Fibroblast of villous mesenchyme (primary cell): Measurements from ENCODE around the gene PKHD1. TPM values are rescaled to one million over a fixed set of nuclear protein-coding genes. Genes with fewer than 3 reads are reported as not detected.

Source experiments
- DNase-seq: peaks from one replicate; pipeline ENCODE4 v3.0.0-alpha.2; 2010; ENCODE audit warnings: low read depth
- H3K4me3 ChIP-seq: 2 replicates; pipeline ENCODE4 v1.5.1; 2011; ENCODE audit warnings: low read depth, mild to moderate bottlenecking, low read length
- total RNA-seq: library from RNA; depleted of rRNA; stranded (reverse); fragments of >200 nt; gene quantifications from 2 replicates; pipeline ENCODE4 v1.2.3, GENCODE V29; 2012
- TF ChIP-seq, protein P1 (sequence below): IDR thresholded peaks from 2 replicates; pipeline ENCODE4 v1.5.1; 2012; ENCODE audit warnings: low read depth, mild to moderate bottlenecking, low read length; ENCODE audit not compliant: insufficient read depth

PKHD1 gene
- total RNA-seq, 1 donor, result not detected

DNA sequence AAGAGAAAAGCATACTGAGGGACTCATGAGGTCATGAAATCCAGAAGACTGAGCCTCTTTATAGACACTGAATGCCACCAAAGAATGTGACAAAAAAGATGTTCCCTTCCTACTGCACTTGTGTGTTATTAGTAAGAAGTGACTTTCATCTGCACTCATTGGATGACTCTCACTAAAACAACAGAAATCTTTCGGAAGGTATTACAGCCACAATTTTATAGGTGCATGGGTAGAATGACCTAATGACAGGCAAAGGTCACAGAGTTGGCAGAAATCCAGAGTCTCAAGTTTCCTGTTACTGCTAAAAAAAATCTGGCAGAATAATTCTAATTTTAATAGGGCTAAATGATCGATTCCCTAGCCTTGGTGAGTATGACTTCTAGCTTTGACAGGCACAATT is 13.3 kb downstream of the PKHD1 start:
- no peak for DNase-seq
- H3K4me3 ChIP-seq, result no peak overlapping the region
- TF ChIP-seq, protein P1, sequence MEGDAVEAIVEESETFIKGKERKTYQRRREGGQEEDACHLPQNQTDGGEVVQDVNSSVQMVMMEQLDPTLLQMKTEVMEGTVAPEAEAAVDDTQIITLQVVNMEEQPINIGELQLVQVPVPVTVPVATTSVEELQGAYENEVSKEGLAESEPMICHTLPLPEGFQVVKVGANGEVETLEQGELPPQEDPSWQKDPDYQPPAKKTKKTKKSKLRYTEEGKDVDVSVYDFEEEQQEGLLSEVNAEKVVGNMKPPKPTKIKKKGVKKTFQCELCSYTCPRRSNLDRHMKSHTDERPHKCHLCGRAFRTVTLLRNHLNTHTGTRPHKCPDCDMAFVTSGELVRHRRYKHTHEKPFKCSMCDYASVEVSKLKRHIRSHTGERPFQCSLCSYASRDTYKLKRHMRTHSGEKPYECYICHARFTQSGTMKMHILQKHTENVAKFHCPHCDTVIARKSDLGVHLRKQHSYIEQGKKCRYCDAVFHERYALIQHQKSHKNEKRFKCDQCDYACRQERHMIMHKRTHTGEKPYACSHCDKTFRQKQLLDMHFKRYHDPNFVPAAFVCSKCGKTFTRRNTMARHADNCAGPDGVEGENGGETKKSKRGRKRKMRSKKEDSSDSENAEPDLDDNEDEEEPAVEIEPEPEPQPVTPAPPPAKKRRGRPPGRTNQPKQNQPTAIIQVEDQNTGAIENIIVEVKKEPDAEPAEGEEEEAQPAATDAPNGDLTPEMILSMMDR, result no peak

DNA sequence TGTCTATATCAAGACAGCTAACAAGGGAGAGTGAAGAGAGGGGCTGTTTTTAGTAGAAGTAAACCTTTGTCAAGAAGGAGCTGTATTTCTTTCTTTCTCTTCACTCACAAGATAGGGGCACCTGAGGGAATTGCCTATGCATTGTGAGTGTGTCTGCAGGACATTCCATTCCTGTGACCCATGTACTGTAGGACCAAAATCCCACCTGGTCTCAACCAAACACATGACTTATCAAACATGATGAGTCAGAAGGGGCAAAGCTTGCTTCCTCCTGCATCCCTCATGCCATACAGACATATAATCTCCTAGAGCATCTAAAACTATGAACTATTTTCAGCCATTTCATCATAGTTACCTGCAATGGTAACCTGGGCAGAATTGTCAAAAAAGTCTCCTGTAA is 21.8 kb downstream of the PKHD1 start:
- DNase-seq, result no peak
- TF ChIP-seq, protein P1, result no peak

DNA sequence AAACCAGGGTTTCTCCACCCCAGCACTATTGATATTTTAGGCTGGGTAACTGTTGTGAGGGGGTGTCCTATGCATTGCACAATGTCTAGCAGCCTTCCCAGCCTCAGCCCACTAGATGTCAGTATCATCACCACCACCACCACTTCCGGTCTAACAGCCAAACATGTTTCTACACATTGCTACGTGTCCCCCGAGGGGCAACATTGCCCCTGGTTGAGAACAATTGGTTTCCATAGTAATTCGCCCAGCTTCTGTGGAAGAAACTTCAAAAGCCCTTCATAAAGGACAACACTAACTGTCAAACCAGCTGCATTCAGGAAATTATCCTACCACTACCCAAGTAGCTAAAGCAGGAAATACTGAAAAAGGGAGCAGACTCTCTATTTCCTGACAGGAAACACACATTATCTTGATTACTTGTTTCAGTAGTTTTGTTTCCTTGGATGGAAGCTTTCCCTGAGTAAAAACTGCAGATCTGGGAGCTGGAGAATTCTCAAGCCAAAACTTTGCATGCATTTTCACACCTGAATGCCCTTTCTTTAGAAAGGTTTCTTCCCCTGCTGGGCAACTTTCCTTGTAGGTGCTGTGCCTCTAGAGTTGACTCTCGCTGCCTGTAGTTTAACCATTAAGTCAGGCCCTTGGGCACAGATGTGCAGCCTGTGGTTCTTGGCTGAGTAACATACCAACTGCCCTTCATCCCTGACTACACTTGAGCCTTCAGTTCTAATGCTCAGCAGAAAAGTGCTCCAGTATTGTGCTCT is 23.6 kb downstream of the PKHD1 start:
- TF ChIP-seq, protein P1, result peak; percentile 46
- DNase-seq, result peak; percentile 19
- H3K4me3 ChIP-seq, result no peak overlapping the region

More for the DNA sequence above, 21.8 kb downstream of the PKHD1 start:
- no peak overlapping the region for H3K4me3 ChIP-seq

DNA sequence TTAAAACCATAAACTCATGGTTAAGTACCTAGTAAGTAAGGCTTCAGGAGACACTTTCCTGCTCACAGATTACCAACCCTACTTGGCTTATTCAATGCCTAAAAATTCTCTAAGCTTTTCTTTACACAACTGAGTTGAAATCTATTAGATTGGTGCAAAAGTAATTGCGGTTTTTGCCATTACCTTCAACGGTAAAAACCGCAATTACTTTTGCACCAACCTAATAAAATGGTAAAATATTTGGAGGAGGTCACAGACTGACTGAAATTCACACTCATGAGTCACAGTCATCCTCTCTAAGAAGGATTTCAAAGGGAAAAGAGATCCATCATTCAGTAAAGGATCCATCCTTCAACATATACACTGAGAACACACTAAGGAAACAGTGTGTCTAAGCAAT is 25.9 kb downstream of the PKHD1 start:
- DNase-seq, result no peak
- H3K4me3 ChIP-seq, result no peak overlapping the region
- TF ChIP-seq, protein P1, result no peak

DNA sequence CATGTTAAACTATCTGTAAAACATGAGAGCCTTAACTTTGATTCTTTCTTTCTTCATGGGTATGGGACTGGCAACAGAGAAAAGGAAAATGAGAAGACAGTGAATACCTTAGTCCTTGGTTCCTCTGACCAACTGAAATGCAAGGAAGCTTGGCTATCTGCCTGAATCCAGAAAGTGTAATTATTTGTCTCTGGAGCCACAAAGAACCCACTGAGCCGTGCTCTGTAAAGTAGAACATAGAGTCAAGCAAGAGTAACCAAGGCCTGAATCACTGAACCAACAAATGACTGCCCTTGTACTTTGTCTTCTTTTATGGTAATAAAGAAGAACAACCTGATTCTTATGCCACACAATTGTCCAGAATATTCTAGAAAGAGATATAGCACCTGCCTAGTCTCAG is 27.6 kb downstream of the PKHD1 start:
- TF ChIP-seq, protein P1, result no peak
- H3K4me3 ChIP-seq, result no peak overlapping the region
- no peak for DNase-seq

DNA sequence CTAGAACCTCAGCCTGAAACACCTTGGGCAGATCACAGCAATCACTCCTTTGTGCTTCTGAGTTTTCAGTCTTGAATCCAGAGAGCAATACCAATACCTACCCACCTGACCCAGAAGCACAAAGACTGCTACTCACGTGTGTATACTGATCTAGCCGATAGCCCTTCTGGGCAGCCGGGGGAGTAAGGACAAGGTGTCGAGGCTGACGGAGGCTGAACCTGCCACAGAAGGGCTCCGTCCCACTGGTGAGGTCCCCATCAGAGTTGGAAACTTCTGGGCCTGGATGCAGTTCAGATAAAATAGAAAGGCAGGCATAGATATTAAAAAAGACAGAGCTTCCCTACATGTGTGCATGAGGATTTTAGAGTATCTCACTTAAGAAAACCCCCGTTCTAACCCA is 32.0 kb downstream of the PKHD1 start:
- DNase-seq, result no peak
- H3K4me3 ChIP-seq, result no peak overlapping the region
- TF ChIP-seq, protein P1, result no peak

DNA sequence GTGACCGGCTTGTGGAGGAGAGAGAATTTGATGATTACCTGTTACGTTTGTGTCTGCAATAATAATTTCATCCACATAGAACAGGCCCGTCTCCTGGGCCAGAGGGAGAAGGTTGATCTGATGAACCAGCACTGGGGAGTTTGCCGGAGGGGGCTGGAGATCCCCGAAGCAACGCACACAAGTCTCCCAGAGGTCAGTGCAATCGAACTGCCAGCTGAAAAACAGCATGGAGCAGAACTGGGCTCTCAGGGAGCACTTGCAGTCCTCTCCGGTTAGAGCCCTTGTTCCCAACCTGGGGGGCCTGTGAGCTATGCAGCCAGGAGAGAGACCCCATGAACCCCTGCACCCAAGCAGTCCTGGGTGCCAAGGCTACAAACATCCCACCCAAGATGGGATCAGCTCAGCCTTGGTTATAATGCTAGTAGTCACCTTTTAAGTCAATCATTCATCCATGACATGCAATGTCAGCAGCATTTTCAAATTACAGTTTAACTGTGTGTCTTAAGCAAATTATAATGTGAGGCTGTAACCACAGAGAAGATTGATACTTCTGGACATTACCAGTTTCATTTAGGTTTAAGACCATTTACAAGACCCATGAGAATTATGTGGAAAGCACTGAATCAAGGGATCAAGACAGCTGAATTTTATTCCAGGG is 34.2 kb downstream of the PKHD1 start:
- TF ChIP-seq, protein P1, result no peak
- H3K4me3 ChIP-seq, result no peak overlapping the region
- DNase-seq, result no peak
